Ramos (cell line): ENCODE data around the gene LRRTM4.

Source experiments
- in situ Hi-C: fragments of 300-500 bp; cut with MboI; formaldehyde crosslinking; loops from one replicate; pipeline ENCODE4 v1.14.3; 2022; ENCODE audit warnings: low sequenced_read_pairs; ENCODE audit not compliant: unreplicated experiment

Gene LRRTM4

GRCh38 chr2:76938153-76938552, 584.0 kb downstream of the LRRTM4 start:
- in situ Hi-C loops, result no loop called here

GRCh38 chr2:76932550-76932949, 589.6 kb downstream of the LRRTM4 start:
- in situ Hi-C loops, result no loop called here

- in situ Hi-C loops, result no loop called here
These were observed 592.0 kb downstream of the LRRTM4 start for GRCh38 chr2:76930056-76930744.

- in situ Hi-C loops, result no loop called here
These were observed 594.1 kb downstream of the LRRTM4 start for GRCh38 chr2:76928026-76928425.

- in situ Hi-C loops, result no loop called here
These were observed 601.2 kb downstream of the LRRTM4 start for GRCh38 chr2:76921006-76921405.

- in situ Hi-C loops, result no loop called here
These were observed 626.7 kb downstream of the LRRTM4 start for GRCh38 chr2:76895469-76895868.

GRCh38 chr2:76870581-76870980, 651.6 kb downstream of the LRRTM4 start:
- in situ Hi-C loops, result no loop called here

- in situ Hi-C loops, result no loop called here
These were observed 652.2 kb downstream of the LRRTM4 start for GRCh38 chr2:76870011-76870410.

- in situ Hi-C loops, result no loop called here
These were observed 654.3 kb downstream of the LRRTM4 start for GRCh38 chr2:76867854-76868253.

- in situ Hi-C loops, result no loop called here
These were observed 655.7 kb downstream of the LRRTM4 start for GRCh38 chr2:76866464-76866863.

- in situ Hi-C loops, result no loop called here
These were observed 659.3 kb downstream of the LRRTM4 start for GRCh38 chr2:76862901-76863300.

GRCh38 chr2:76861708-76862107, 660.5 kb downstream of the LRRTM4 start:
- in situ Hi-C loops, result no loop called here

GRCh38 chr2:76851000-76851399, 671.2 kb downstream of the LRRTM4 start:
- in situ Hi-C loops, result no loop called here

GRCh38 chr2:76849086-76849485, 673.1 kb downstream of the LRRTM4 start:
- in situ Hi-C loops, result no loop called here

- in situ Hi-C loops, result no loop called here
These were observed 682.4 kb downstream of the LRRTM4 start for GRCh38 chr2:76839826-76840225.

- in situ Hi-C loops, result no loop called here
These were observed 692.6 kb downstream of the LRRTM4 start for GRCh38 chr2:76829374-76830234.

- in situ Hi-C loops, result no loop called here
These were observed 695.5 kb downstream of the LRRTM4 start for GRCh38 chr2:76826691-76827090.

- in situ Hi-C loops, result no loop called here
These were observed 696.8 kb downstream of the LRRTM4 start for GRCh38 chr2:76825140-76825970.

- in situ Hi-C loops, result no loop called here
These were observed 700.4 kb downstream of the LRRTM4 start for GRCh38 chr2:76821731-76822130.

GRCh38 chr2:76813084-76813483, 709.1 kb downstream of the LRRTM4 start:
- in situ Hi-C loops, result no loop called here

- in situ Hi-C loops, result no loop called here
These were observed 710.0 kb downstream of the LRRTM4 start for GRCh38 chr2:76812156-76812555.
